ENCODE results near the gene ENOX1. TPM values are rescaled to one million over a fixed set of nuclear protein-coding genes. Genes with fewer than 3 reads are reported as not detected.

ENOX1 gene
- total RNA-seq, 1 experiment from 2014 or later = 0.95 TPM

DNA sequence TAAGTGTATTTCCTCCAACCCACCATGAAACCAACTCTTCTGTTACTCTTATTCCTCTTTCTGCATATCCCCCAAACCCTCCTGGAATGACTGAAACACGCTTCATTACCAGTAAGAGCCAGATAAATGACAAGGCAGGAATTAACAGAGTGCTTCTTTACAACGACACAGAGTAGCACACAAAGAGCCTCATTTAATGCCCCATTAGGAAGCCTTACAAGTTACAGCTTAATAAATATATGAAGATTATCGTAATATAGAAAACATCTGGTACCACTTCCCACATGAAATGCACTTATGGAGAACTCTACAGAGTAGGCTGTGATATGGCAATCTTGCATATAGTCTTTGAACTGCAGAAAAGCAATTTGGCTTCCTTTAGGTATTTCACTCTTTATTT lies 116.8 kb downstream of the ENOX1 start:
- ChIA-PET POLR2A (ENCODE audit: unreplicated experiment) (no interaction called here), CTCF (no interaction called here)
- Histone ChIP-seq H3K79me2 (ENCODE audit: low read length) (no peaks in the 10 kb centered on the region), H2AFZ (ENCODE audit: low read length) (no peak overlapping the region), H3K4me3 (ENCODE audit: low read length) (no peak overlapping the region), H3K27ac (ENCODE audit: low read length) (no peak overlapping the region), H3K4me2 (ENCODE audit: low read length) (no peak overlapping the region), H3K27me3 (ENCODE audit: low read length) (no peaks in the 10 kb centered on the region), H3F3A (ENCODE audit: low read length, unreplicated experiment) (no peaks in the 10 kb centered on the region), H4K20me1 (ENCODE audit: low read length) (no peaks in the 10 kb centered on the region), H3K9me3 (ENCODE audit: low read length) (no peaks in the 10 kb centered on the region), H3K4me1 (ENCODE audit: insufficient read depth, low read length) (no peaks in the 10 kb centered on the region), H3K9me2 (replicated peaks; ENCODE audit: low read length) (no peaks in the 10 kb centered on the region), H3K9ac (ENCODE audit: low read length) (no peak overlapping the region), H3K36me3 (ENCODE audit: low read depth, low read length) (no peaks in the 10 kb centered on the region)
- ATAC-seq (no peak), DNase-seq (no peak)
- intact Hi-C loops (cut with micrococcal nuclease) = no loop called here
- BruUV-seq (replicated peaks) = no TSS peak
- TF ChIP-seq EZH2 (IDR thresholded peaks at IDR 0.05; ENCODE audit: low read length, unreplicated experiment) (no peak), EZH2phosphoT487 (IDR thresholded peaks at IDR 0.05; ENCODE audit: borderline replicate concordance, low read length) (no peak)
- TF ChIP-seq, protein P1, sequence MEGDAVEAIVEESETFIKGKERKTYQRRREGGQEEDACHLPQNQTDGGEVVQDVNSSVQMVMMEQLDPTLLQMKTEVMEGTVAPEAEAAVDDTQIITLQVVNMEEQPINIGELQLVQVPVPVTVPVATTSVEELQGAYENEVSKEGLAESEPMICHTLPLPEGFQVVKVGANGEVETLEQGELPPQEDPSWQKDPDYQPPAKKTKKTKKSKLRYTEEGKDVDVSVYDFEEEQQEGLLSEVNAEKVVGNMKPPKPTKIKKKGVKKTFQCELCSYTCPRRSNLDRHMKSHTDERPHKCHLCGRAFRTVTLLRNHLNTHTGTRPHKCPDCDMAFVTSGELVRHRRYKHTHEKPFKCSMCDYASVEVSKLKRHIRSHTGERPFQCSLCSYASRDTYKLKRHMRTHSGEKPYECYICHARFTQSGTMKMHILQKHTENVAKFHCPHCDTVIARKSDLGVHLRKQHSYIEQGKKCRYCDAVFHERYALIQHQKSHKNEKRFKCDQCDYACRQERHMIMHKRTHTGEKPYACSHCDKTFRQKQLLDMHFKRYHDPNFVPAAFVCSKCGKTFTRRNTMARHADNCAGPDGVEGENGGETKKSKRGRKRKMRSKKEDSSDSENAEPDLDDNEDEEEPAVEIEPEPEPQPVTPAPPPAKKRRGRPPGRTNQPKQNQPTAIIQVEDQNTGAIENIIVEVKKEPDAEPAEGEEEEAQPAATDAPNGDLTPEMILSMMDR (conservative IDR thresholded peaks at IDR 0.05; ENCODE audit: low read depth, low read length) = no peak

DNA sequence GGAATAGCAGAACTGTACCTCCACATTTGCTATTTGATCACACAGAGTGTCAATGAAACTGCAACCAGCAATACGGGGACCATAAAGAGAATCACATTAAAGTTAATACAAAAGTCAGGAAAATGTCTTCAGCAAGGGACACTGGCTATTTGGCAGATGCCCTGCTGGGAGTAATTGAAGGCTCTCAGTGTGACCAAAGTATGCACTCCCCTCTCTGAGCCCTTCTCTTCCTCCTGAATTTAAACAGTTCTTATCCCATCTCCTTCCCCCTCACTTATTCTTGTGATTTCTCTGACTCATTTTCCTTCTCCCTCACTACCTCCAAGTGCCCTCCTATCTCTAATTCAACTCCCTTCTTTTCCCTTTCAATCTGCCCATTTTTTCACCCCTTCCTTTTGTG lies 117.7 kb downstream of the ENOX1 start:
- no TSS peak for BruUV-seq (replicated peaks)
- Histone ChIP-seq H3F3A (ENCODE audit: low read length, unreplicated experiment) (no peaks in the 10 kb centered on the region), H3K4me1 (ENCODE audit: insufficient read depth, low read length) (peaks cover 6% of the 10 kb centered on the region; the same call in 1 of the 2 replicates), H3K27me3 (ENCODE audit: low read length) (no peaks in the 10 kb centered on the region), H3K36me3 (ENCODE audit: low read depth, low read length) (no peaks in the 10 kb centered on the region), H3K79me2 (ENCODE audit: low read length) (no peaks in the 10 kb centered on the region), H3K4me3 (ENCODE audit: low read length) (no peak overlapping the region), H2AFZ (ENCODE audit: low read length) (no peak overlapping the region), H3K4me2 (ENCODE audit: low read length) (no peak overlapping the region), H4K20me1 (ENCODE audit: low read length) (no peaks in the 10 kb centered on the region), H3K9me3 (ENCODE audit: low read length) (no peaks in the 10 kb centered on the region), H3K9me2 (replicated peaks; ENCODE audit: low read length) (no peaks in the 10 kb centered on the region), H3K27ac (ENCODE audit: low read length) (no peak overlapping the region), H3K9ac (ENCODE audit: low read length) (no peak overlapping the region)
- ATAC-seq (no peak), DNase-seq (no peak)
- ChIA-PET CTCF (no interaction called here), POLR2A (ENCODE audit: unreplicated experiment) (no interaction called here)
- intact Hi-C loops (cut with micrococcal nuclease) = no loop called here
- TF ChIP-seq EZH2phosphoT487 (IDR thresholded peaks at IDR 0.05; ENCODE audit: borderline replicate concordance, low read length) (no peak), EZH2 (IDR thresholded peaks at IDR 0.05; ENCODE audit: low read length, unreplicated experiment) (no peak)
- TF ChIP-seq, protein P1 (conservative IDR thresholded peaks at IDR 0.05; ENCODE audit: low read depth, low read length) = no peak

- Histone ChIP-seq H3K36me3 (ENCODE audit: low read depth, low read length) (no peaks in the 10 kb centered on the region), H3F3A (ENCODE audit: low read length, unreplicated experiment) (no peaks in the 10 kb centered on the region), H3K9me3 (ENCODE audit: low read length) (no peaks in the 10 kb centered on the region), H2AFZ (ENCODE audit: low read length) (no peak overlapping the region), H3K79me2 (ENCODE audit: low read length) (no peaks in the 10 kb centered on the region), H3K4me1 (ENCODE audit: insufficient read depth, low read length) (peaks cover 20% of the 10 kb centered on the region), H3K27me3 (ENCODE audit: low read length) (no peaks in the 10 kb centered on the region), H3K9me2 (replicated peaks; ENCODE audit: low read length) (no peaks in the 10 kb centered on the region; the same call in 1 of the 2 replicates), H3K4me3 (ENCODE audit: low read length) (no peak overlapping the region), H3K27ac (ENCODE audit: low read length) (no peak overlapping the region), H3K4me2 (ENCODE audit: low read length) (no peak overlapping the region), H4K20me1 (ENCODE audit: low read length) (no peaks in the 10 kb centered on the region), H3K9ac (ENCODE audit: low read length) (no peak overlapping the region)
- no peak for TF ChIP-seq EZH2 (IDR thresholded peaks at IDR 0.05; ENCODE audit: low read length, unreplicated experiment)
- DNase-seq (no peak), ATAC-seq (no peak)
- intact Hi-C loops (cut with micrococcal nuclease) = no loop called here
- POLR2A ChIA-PET (ENCODE audit: unreplicated experiment) = no interaction called here
- CTCF ChIA-PET = no interaction called here
- no TSS peak for BruUV-seq (replicated peaks)
These were observed 120.4 kb downstream of the ENOX1 start for GRCh38 chr13:43666403-43666802.
